Smooth muscle cell (in vitro differentiated cells): ENCODE results near the gene ADD3. TPM values are rescaled to one million over a fixed set of nuclear protein-coding genes. Genes with fewer than 3 reads are reported as not detected.

Source experiments
- DNase-seq: peaks from one replicate; lab custom pipeline; 2025; ENCODE audit not compliant: unreplicated experiment; lab: John Stamatoyannopoulos, UW
- H2AFZ ChIP-seq: fragments of 200-600 bp; sonication (generic); 2 replicates; pipeline ENCODE4 v1.6.0; 2016; ENCODE audit warnings: antibody characterized with exemption, low read depth, mild to moderate bottlenecking
- H3F3A ChIP-seq: fragments of 200-600 bp; sonication (generic); 2 replicates; pipeline ENCODE4 v1.6.0; 2017; ENCODE audit warnings: antibody characterized with exemption, low read depth
- H3K27ac ChIP-seq: fragments of 200-600 bp; sonication (generic); 2 replicates; pipeline ENCODE4 v1.5.1; 2016; ENCODE audit warnings: low read depth, mild to moderate bottlenecking
- H3K27me3 ChIP-seq: fragments of 200-600 bp; sonication (generic); 2 replicates; pipeline ENCODE4 v1.6.1; 2016; ENCODE audit warnings: low read depth, mild to moderate bottlenecking
- H3K36me3 ChIP-seq: fragments of 200-600 bp; sonication (generic); 2 replicates; pipeline ENCODE4 v1.5.1; 2016; ENCODE audit warnings: low read depth
- H3K4me1 ChIP-seq: fragments of 200-600 bp; sonication (generic); 2 replicates; pipeline ENCODE4 v1.5.1; 2016; ENCODE audit warnings: low read depth
- H3K4me2 ChIP-seq: fragments of 200-600 bp; sonication (generic); 2 replicates; pipeline ENCODE4 v1.6.0; 2016; ENCODE audit warnings: mild to moderate bottlenecking
- H3K4me3 ChIP-seq: fragments of 200-600 bp; sonication (generic); 2 replicates; pipeline ENCODE4 v1.5.1; 2016; ENCODE audit warnings: mild to moderate bottlenecking
- H3K79me2 ChIP-seq: fragments of 200-600 bp; sonication (generic); 2 replicates; pipeline ENCODE4 v1.6.0; 2016; ENCODE audit warnings: low read depth, mild to moderate bottlenecking
- H3K9ac ChIP-seq: fragments of 200-600 bp; sonication (generic); 2 replicates; pipeline ENCODE4 v1.6.0; 2016; ENCODE audit warnings: low read depth
- H3K9me3 ChIP-seq: fragments of 200-600 bp; sonication (generic); replicated peaks from 2 replicates; pipeline ENCODE4 v1.5.1; 2016; ENCODE audit warnings: low read depth
- H4K20me1 ChIP-seq: fragments of 200-600 bp; sonication (generic); 2 replicates; pipeline ENCODE4 v1.6.0; 2016; ENCODE audit warnings: low read depth
- WGBS: methylation state at CpG from one replicate; pipeline ENCODE4 v1.1.7; 2016; ENCODE audit warnings: low lambda C conversion rate; 5-methylcytosine and 5-hydroxymethylcytosine counted together
- polyA plus RNA-seq: library from polyadenylated mRNA; unstranded; fragments of >200 nt; fragmentation: Nextera tagmentation; extraction: Ambion mirVana; gene quantifications from 2 replicates; pipeline ENCODE4 v1.2.1, GENCODE V29; 2016
- total RNA-seq: library from RNA; depleted of rRNA; stranded (reverse); fragments of >200 nt; gene quantifications from 2 replicates; pipeline ENCODE4 v1.2.3, GENCODE V29; 2014
- TF ChIP-seq, protein P1 (sequence below): fragments of 200-600 bp; sonication (generic); IDR thresholded peaks from 2 replicates; pipeline ENCODE4 v1.5.1; 2017; ENCODE audit warnings: borderline replicate concordance, mild to moderate bottlenecking, antibody characterized with exemption; ENCODE audit not compliant: insufficient read depth, poor library complexity, severe bottlenecking

The ADD3 gene
- total and polyA plus RNA-seq, 2 experiments from 2014 or later, result 75.0 to 155 TPM

DNA sequence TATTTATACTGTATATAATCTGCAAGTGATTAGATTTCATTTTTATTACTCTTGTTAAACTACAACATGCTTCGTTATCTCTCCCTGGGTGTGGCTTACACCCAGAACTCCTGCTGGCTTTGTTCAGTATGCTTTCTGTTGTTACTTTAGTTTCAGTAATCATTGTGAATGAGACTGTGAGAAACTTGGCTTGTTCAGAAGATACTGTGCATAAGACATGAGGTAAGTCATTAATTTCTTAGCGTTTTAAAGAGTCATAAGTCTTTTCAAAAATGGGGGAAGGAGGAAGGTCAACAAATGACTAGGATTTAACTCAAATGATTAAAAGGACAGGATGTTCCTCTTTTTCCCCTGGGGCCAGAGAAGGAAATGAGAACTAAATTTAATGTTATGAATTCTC lies 11.6 kb upstream of the ADD3 start:
- no peak for DNase-seq
- H3K4me2 ChIP-seq, result no peak overlapping the region

DNA sequence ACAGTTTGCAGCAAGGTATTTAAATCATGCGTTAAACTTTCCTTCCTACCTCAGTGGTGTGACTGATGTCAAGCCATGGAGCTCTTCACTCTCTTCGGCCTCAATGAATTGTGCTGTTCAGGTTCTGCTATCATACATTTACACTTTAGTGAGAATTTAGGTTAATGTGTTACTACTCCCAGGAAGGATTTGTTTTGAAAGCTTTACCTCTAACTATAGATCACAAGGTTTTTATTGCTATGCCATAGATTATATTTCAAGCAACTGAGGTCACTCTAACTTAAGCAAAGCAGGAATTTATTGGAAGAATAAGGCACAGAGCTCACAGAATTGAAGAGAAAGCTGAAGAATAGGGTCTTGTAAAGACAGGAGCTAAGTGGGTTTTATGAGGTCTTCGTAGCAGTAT lies 11.0 kb upstream of the ADD3 start:
- Histone ChIP-seq H3K36me3 (no peaks in the 10 kb centered on the region), H3K79me2 (no peaks in the 10 kb centered on the region), H4K20me1 (no peaks in the 10 kb centered on the region), H3K27me3 (no peaks in the 10 kb centered on the region), H3K9me3 (no peaks in the 10 kb centered on the region), H2AFZ (no peak overlapping the region), H3K4me2 (no peak overlapping the region), H3K4me3 (peak overlapping the region; percentile 29), H3K4me1 (peaks cover 3% of the 10 kb centered on the region), H3F3A (peaks cover 10% of the 10 kb centered on the region), H3K27ac (no peak overlapping the region), H3K9ac (no peak overlapping the region)
- TF ChIP-seq, protein P1, sequence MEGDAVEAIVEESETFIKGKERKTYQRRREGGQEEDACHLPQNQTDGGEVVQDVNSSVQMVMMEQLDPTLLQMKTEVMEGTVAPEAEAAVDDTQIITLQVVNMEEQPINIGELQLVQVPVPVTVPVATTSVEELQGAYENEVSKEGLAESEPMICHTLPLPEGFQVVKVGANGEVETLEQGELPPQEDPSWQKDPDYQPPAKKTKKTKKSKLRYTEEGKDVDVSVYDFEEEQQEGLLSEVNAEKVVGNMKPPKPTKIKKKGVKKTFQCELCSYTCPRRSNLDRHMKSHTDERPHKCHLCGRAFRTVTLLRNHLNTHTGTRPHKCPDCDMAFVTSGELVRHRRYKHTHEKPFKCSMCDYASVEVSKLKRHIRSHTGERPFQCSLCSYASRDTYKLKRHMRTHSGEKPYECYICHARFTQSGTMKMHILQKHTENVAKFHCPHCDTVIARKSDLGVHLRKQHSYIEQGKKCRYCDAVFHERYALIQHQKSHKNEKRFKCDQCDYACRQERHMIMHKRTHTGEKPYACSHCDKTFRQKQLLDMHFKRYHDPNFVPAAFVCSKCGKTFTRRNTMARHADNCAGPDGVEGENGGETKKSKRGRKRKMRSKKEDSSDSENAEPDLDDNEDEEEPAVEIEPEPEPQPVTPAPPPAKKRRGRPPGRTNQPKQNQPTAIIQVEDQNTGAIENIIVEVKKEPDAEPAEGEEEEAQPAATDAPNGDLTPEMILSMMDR, result no peak
- WGBS, result 59% methylated on average over 3 of the region's 3 CpGs
- no peak for DNase-seq

More for the DNA sequence above, 11.6 kb upstream of the ADD3 start:
- H3K4me3 ChIP-seq, result peak overlapping the region; percentile 29
- no peaks in the 10 kb centered on the region for H3K79me2 ChIP-seq
- no peaks in the 10 kb centered on the region for H3K27me3 ChIP-seq
- H3K9ac ChIP-seq, result no peak overlapping the region
- WGBS, result 52% methylated on average over 2 of the region's 2 CpGs
- no peaks in the 10 kb centered on the region for H3K36me3 ChIP-seq
- no peaks in the 10 kb centered on the region for H4K20me1 ChIP-seq
- H3F3A ChIP-seq, result peaks cover 16% of the 10 kb centered on the region
- H2AFZ ChIP-seq, result no peak overlapping the region
- no peaks in the 10 kb centered on the region for H3K9me3 ChIP-seq
- TF ChIP-seq, protein P1, result no peak
- no peak overlapping the region for H3K27ac ChIP-seq
- peaks cover 3% of the 10 kb centered on the region for H3K4me1 ChIP-seq

- Histone ChIP-seq H3K27ac (no peak overlapping the region), H3K27me3 (no peaks in the 10 kb centered on the region), H3K4me1 (peaks cover 3% of the 10 kb centered on the region), H4K20me1 (no peaks in the 10 kb centered on the region), H2AFZ (no peak overlapping the region), H3K79me2 (no peaks in the 10 kb centered on the region), H3K4me2 (no peak overlapping the region), H3K4me3 (peak overlapping the region; percentile 21), H3K9ac (no peak overlapping the region), H3F3A (peaks cover 6% of the 10 kb centered on the region), H3K36me3 (no peaks in the 10 kb centered on the region), H3K9me3 (no peaks in the 10 kb centered on the region)
- TF ChIP-seq, protein P1, result no peak
- no peak for DNase-seq
- 75% methylated on average over 2 of the region's 2 CpGs for WGBS
These were observed 10.6 kb upstream of the ADD3 start for GRCh38 chr10:109997233-109997632.

DNA sequence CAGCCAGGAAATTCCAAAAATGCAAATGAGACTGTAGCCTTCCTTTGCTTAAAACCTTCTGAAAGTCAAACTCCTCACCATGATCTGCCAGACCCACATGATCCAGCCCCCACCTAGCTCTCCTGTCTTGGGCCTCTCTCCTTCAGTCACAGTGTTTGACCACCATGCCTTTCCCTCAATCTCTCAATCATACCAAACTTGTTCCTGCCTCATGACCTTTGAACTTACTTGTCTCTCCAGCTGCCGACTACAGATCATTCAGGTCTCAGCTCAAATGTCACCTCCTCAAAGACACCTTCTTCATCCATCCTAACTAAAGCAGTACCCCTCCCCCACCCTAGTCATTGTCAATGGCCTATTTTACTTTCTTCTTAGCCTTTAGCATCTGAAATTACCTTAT lies 9.3 kb upstream of the ADD3 start:
- WGBS, result 68% methylated on average over 1 of the region's 1 CpG
- Histone ChIP-seq H3K27ac (no peak overlapping the region), H3K79me2 (no peaks in the 10 kb centered on the region), H3K4me3 (no peak overlapping the region), H4K20me1 (no peaks in the 10 kb centered on the region), H3K36me3 (no peaks in the 10 kb centered on the region), H3K27me3 (no peaks in the 10 kb centered on the region), H3K9me3 (no peaks in the 10 kb centered on the region), H3F3A (peaks cover 1% of the 10 kb centered on the region), H2AFZ (no peak overlapping the region), H3K4me1 (peaks cover 5% of the 10 kb centered on the region), H3K4me2 (no peak overlapping the region), H3K9ac (no peak overlapping the region)
- no peak for DNase-seq
- TF ChIP-seq, protein P1, result no peak
